Measurements from ENCODE around the gene LHX4.

LHX4 gene

GRCh38 chr1:180208264-180208663 is 21.8 kb upstream of the LHX4 start:
- peaks cover 13% of the 10 kb centered on the region for H3K27me3 Mint-ChIP-seq (ENCODE audit: low read depth)
- no peaks in the 10 kb centered on the region for H3K9me3 Mint-ChIP-seq
- H3K36me3 Mint-ChIP-seq (ENCODE audit: low read depth), result no peaks in the 10 kb centered on the region
- peaks cover 2% of the 10 kb centered on the region for H3K4me1 Mint-ChIP-seq (ENCODE audit: low read depth)
- no peak overlapping the region for H3K4me3 Mint-ChIP-seq
- H3K27ac Mint-ChIP-seq, result no peak overlapping the region

- no peaks in the 10 kb centered on the region for H3K9me3 Mint-ChIP-seq
- H3K4me3 Mint-ChIP-seq, result no peak overlapping the region
- H3K27me3 Mint-ChIP-seq (ENCODE audit: low read depth), result peaks cover 16% of the 10 kb centered on the region
- no peaks in the 10 kb centered on the region for H3K36me3 Mint-ChIP-seq (ENCODE audit: low read depth)
- peaks cover 9% of the 10 kb centered on the region for H3K4me1 Mint-ChIP-seq (ENCODE audit: low read depth)
- no peak overlapping the region for H3K27ac Mint-ChIP-seq
Measured at GRCh38 chr1:180210008-180210620, 19.9 kb upstream of the LHX4 start.

- Mint-ChIP-seq H3K4me3 (no peak overlapping the region), H3K9me3 (no peaks in the 10 kb centered on the region), H3K27ac (no peak overlapping the region), H3K4me1 (ENCODE audit: low read depth) (peaks cover 9% of the 10 kb centered on the region), H3K27me3 (ENCODE audit: low read depth) (peaks cover 16% of the 10 kb centered on the region), H3K36me3 (ENCODE audit: low read depth) (no peaks in the 10 kb centered on the region)
Measured at GRCh38 chr1:180211156-180211859, 18.8 kb upstream of the LHX4 start.

GRCh38 chr1:180211860-180212229 is 18.2 kb upstream of the LHX4 start:
- H3K4me3 Mint-ChIP-seq, result no peak overlapping the region
- no peaks in the 10 kb centered on the region for H3K36me3 Mint-ChIP-seq (ENCODE audit: low read depth)
- H3K27ac Mint-ChIP-seq, result no peak overlapping the region
- H3K9me3 Mint-ChIP-seq, result no peaks in the 10 kb centered on the region
- peaks cover 12% of the 10 kb centered on the region for H3K27me3 Mint-ChIP-seq (ENCODE audit: low read depth)
- peaks cover 9% of the 10 kb centered on the region for H3K4me1 Mint-ChIP-seq (ENCODE audit: low read depth)

- peaks cover 12% of the 10 kb centered on the region for H3K27me3 Mint-ChIP-seq (ENCODE audit: low read depth)
- peaks cover 9% of the 10 kb centered on the region for H3K4me1 Mint-ChIP-seq (ENCODE audit: low read depth)
- peak overlapping the region; percentile 57 for H3K4me3 Mint-ChIP-seq
- H3K36me3 Mint-ChIP-seq (ENCODE audit: low read depth), result no peaks in the 10 kb centered on the region
- no peaks in the 10 kb centered on the region for H3K9me3 Mint-ChIP-seq
- no peak overlapping the region for H3K27ac Mint-ChIP-seq
Measured at GRCh38 chr1:180213401-180214170, 16.5 kb upstream of the LHX4 start.

GRCh38 chr1:180215856-180216625 is 14.0 kb upstream of the LHX4 start:
- H3K4me1 Mint-ChIP-seq (ENCODE audit: low read depth), result peaks cover 9% of the 10 kb centered on the region
- H3K4me3 Mint-ChIP-seq, result no peak overlapping the region
- H3K27ac Mint-ChIP-seq, result no peak overlapping the region
- H3K9me3 Mint-ChIP-seq, result no peaks in the 10 kb centered on the region
- peaks cover 12% of the 10 kb centered on the region for H3K27me3 Mint-ChIP-seq (ENCODE audit: low read depth)
- H3K36me3 Mint-ChIP-seq (ENCODE audit: low read depth), result no peaks in the 10 kb centered on the region

GRCh38 chr1:180217006-180217405 is 13.1 kb upstream of the LHX4 start:
- H3K4me1 Mint-ChIP-seq (ENCODE audit: low read depth), result peaks cover 9% of the 10 kb centered on the region
- no peaks in the 10 kb centered on the region for H3K36me3 Mint-ChIP-seq (ENCODE audit: low read depth)
- H3K4me3 Mint-ChIP-seq, result no peak overlapping the region
- H3K27me3 Mint-ChIP-seq (ENCODE audit: low read depth), result peaks cover 13% of the 10 kb centered on the region
- H3K27ac Mint-ChIP-seq, result no peak overlapping the region
- H3K9me3 Mint-ChIP-seq, result no peaks in the 10 kb centered on the region

GRCh38 chr1:180218806-180219765 is 11.0 kb upstream of the LHX4 start:
- H3K4me1 Mint-ChIP-seq (ENCODE audit: low read depth), result no peaks in the 10 kb centered on the region
- H3K27ac Mint-ChIP-seq, result no peak overlapping the region
- H3K27me3 Mint-ChIP-seq (ENCODE audit: low read depth), result peaks cover 26% of the 10 kb centered on the region
- no peaks in the 10 kb centered on the region for H3K36me3 Mint-ChIP-seq (ENCODE audit: low read depth)
- H3K4me3 Mint-ChIP-seq, result no peak overlapping the region
- no peaks in the 10 kb centered on the region for H3K9me3 Mint-ChIP-seq

- H3K4me1 Mint-ChIP-seq (ENCODE audit: low read depth), result no peaks in the 10 kb centered on the region
- H3K9me3 Mint-ChIP-seq, result no peaks in the 10 kb centered on the region
- no peak overlapping the region for H3K4me3 Mint-ChIP-seq
- H3K27me3 Mint-ChIP-seq (ENCODE audit: low read depth), result peaks cover 33% of the 10 kb centered on the region
- H3K36me3 Mint-ChIP-seq (ENCODE audit: low read depth), result no peaks in the 10 kb centered on the region
- H3K27ac Mint-ChIP-seq, result no peak overlapping the region
Measured at GRCh38 chr1:180219776-180220175, 10.3 kb upstream of the LHX4 start.

GRCh38 chr1:180221462-180221861 is 8.6 kb upstream of the LHX4 start:
- Mint-ChIP-seq H3K4me1 (ENCODE audit: low read depth) (no peaks in the 10 kb centered on the region), H3K36me3 (ENCODE audit: low read depth) (no peaks in the 10 kb centered on the region), H3K9me3 (no peaks in the 10 kb centered on the region), H3K27me3 (ENCODE audit: low read depth) (peaks cover 49% of the 10 kb centered on the region), H3K27ac (no peak overlapping the region), H3K4me3 (no peak overlapping the region)

GRCh38 chr1:180224902-180225301 is 5.2 kb upstream of the LHX4 start:
- Mint-ChIP-seq H3K27ac (no peak overlapping the region), H3K9me3 (no peaks in the 10 kb centered on the region), H3K4me1 (ENCODE audit: low read depth) (peaks cover 4% of the 10 kb centered on the region), H3K36me3 (ENCODE audit: low read depth) (no peaks in the 10 kb centered on the region), H3K27me3 (ENCODE audit: low read depth) (peaks cover 75% of the 10 kb centered on the region), H3K4me3 (no peak overlapping the region)

GRCh38 chr1:180225403-180225802 is 4.7 kb upstream of the LHX4 start:
- H3K27ac Mint-ChIP-seq, result no peak overlapping the region
- no peaks in the 10 kb centered on the region for H3K36me3 Mint-ChIP-seq (ENCODE audit: low read depth)
- H3K4me1 Mint-ChIP-seq (ENCODE audit: low read depth), result peaks cover 4% of the 10 kb centered on the region
- H3K4me3 Mint-ChIP-seq, result no peak overlapping the region
- H3K9me3 Mint-ChIP-seq, result no peaks in the 10 kb centered on the region
- H3K27me3 Mint-ChIP-seq (ENCODE audit: low read depth), result peaks cover 78% of the 10 kb centered on the region

GRCh38 chr1:180227861-180228647 is 2.0 kb upstream of the LHX4 start:
- no peaks in the 10 kb centered on the region for H3K36me3 Mint-ChIP-seq (ENCODE audit: low read depth)
- no peak overlapping the region for H3K27ac Mint-ChIP-seq
- H3K4me1 Mint-ChIP-seq (ENCODE audit: low read depth), result peaks cover 8% of the 10 kb centered on the region
- peak overlapping the region; percentile 79 for H3K4me3 Mint-ChIP-seq
- H3K27me3 Mint-ChIP-seq (ENCODE audit: low read depth), result peaks cover 86% of the 10 kb centered on the region
- H3K9me3 Mint-ChIP-seq, result no peaks in the 10 kb centered on the region

Data from T-helper 1 cell treated with Interleukin-12 subunit alpha and Interleukin-12 subunit beta and Interleukin-4 antibody, amounts not matched to agents 30 μg/mL and 1 μg/mL, for 36 hours (primary cell).